Lower leg skin (tissue), 4 donors: ENCODE results near the gene FAM180B. TPM values are rescaled to one million over a fixed set of nuclear protein-coding genes. Genes with fewer than 3 reads are reported as not detected.
A peak's percentile ranks its signal among the peaks of the same experiment; 100 is the strongest.

Experiments used
- DNase-seq, 2 donors: peaks; one replicate each; pipeline ENCODE4 v3.0.0-alpha.2; 2019; ENCODE audit warnings: low spot score in 2 of 2
- H3K4me3 ChIP-seq: fragments of 200-600 bp; sonication (generic); 2 replicates; pipeline ENCODE4 v1.5.1; 2017; ENCODE audit warnings: mild to moderate bottlenecking, low read depth; ENCODE audit not compliant: poor library complexity, severe bottlenecking
- POLR2A ChIP-seq, 2 donors: fragments of 450-650 bp; IDR thresholded peaks; one replicate each; pipeline ENCODE4 v1.6.1; 2016 to 2017; ENCODE audit warnings: antibody characterized with exemption in 2 of 2, mild to moderate bottlenecking in 1 of 2, moderate library complexity in 1 of 2
- WGBS, 2 donors: methylation state at CpG; one replicate each; pipeline ENCODE4 v1.1.5; 2018; 5-methylcytosine and 5-hydroxymethylcytosine counted together
- intact Hi-C: fragments of 100-400 bp; cut with DNase I; formaldehyde crosslinking; loops from one replicate; pipeline ENCODE4 v1.15.0; 2023; ENCODE audit warnings: low total_unique reads
- total RNA-seq, 4 donors: library from RNA; depleted of rRNA; stranded (reverse); fragments of >200 nt; gene quantifications; one replicate each; pipeline ENCODE4 v1.1.0, GENCODE V29; 2016
- TF ChIP-seq, protein P1 (sequence below), 3 donors: fragments of 450-650 bp; IDR thresholded peaks; one replicate each; pipeline ENCODE4 v1.5.1; 2016; ENCODE audit warnings: antibody characterized with exemption in 3 of 3, mild to moderate bottlenecking in 3 of 3, moderate library complexity in 2 of 3

Gene FAM180B
- total RNA-seq, 4 donors from 2014 or later: 0.46 to 6.3 (median 1.4) TPM; not detected in 1

DNA sequence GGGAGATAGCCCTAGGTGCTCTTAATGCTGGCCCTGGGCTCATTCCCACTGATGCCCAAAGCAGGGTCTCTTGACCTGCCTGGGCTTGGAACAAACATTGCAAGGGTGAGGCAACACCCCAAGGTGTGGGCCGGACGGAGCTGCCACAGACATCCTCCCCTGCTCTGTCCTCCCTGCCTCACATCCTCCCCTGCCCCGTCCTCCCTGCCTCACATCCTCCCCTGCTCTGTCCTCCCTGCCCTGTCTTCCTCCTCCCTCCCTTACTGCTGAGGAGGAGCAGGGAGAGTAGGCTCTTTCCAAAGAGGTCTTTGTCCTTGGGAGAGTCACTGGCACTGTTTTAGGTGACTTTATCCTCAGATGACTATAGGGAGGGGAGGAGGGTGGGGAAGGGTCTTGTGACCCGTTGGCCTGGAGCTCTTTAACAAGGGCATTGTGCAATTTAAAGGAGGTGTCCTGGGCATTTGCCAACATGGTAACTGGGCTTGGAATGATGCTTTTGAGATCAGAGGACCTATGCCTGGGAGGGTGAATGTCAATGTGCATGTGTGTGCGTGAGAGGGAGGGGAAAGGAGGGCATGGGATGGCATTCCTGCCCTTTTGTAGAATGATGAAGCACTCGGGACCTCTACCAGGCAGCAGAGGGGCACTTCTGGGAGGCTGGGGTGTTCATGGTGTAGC lies 700 bp downstream of the FAM180B start:
- intact Hi-C loops: no loop called here
- peak in 1 of 2 donors; percentile 58 for DNase-seq
- WGBS, 2 donors: 40 to 45% methylated on average over 6 of the region's 6 CpGs

DNA sequence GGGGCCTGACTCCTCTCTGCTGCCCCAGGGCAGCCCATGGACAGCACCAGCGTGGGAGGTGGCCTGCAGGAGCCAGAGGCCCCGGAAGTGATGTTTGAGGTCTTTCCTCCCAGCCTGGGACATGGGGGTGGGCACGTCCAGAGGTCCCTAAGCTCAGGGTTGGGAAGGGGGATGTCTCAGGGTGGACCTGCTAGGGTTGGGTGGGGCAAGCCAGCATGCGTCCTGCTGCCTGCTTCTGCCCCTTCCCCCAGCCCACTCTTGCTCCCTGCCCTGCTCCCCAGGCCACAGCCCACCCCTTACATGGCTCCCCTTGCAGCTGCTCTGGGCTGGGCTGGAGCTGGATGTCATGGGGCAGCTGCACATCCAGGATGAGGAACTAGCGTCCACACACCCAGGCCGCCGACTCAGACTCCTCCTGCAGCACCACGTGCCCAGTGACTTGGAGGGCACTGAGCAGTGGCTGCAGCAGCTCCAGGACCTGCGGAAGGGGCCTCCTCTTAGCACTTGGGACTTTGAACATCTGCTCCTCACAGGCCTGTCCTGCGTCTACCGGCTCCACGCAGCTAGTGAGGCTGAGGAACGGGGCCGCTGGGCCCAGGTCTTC lies 1.3 kb downstream of the FAM180B start:
- no peak for TF ChIP-seq POLR2A (IDR thresholded peaks at IDR 0.05)
- TF ChIP-seq, protein P1, sequence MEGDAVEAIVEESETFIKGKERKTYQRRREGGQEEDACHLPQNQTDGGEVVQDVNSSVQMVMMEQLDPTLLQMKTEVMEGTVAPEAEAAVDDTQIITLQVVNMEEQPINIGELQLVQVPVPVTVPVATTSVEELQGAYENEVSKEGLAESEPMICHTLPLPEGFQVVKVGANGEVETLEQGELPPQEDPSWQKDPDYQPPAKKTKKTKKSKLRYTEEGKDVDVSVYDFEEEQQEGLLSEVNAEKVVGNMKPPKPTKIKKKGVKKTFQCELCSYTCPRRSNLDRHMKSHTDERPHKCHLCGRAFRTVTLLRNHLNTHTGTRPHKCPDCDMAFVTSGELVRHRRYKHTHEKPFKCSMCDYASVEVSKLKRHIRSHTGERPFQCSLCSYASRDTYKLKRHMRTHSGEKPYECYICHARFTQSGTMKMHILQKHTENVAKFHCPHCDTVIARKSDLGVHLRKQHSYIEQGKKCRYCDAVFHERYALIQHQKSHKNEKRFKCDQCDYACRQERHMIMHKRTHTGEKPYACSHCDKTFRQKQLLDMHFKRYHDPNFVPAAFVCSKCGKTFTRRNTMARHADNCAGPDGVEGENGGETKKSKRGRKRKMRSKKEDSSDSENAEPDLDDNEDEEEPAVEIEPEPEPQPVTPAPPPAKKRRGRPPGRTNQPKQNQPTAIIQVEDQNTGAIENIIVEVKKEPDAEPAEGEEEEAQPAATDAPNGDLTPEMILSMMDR (IDR thresholded peaks at IDR 0.05): no peak
- peak; percentile 60 to 93 for DNase-seq
- no peak overlapping the region for H3K4me3 ChIP-seq
- WGBS, 2 donors: 60 to 61% methylated on average over 11 to 14 of the region's 14 CpGs
- intact Hi-C loops: no loop called here

More for the DNA sequence above, 700 bp downstream of the FAM180B start:
- H3K4me3 ChIP-seq: no peak overlapping the region
- TF ChIP-seq, protein P1 (IDR thresholded peaks at IDR 0.05): no peak
- no peak for TF ChIP-seq POLR2A (IDR thresholded peaks at IDR 0.05)

DNA sequence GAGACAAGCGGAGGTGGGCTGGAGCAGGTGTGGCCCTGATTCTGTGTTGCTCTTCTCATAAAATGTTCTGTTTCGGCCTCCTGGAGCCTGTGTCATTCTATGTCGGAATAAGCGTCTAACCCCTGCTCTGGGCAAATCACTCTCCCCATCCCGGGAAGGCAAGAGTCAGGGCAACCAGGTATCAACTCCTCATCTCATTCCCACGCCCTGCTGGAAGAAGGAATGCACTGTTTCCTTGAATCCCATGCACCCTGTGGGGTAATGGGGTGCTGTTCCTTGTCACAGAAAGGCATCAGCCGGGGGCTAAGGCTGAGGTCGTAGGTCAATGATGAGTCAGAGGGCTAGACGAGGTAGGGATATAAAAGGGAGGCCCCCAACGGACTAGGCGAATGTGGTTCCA lies 2.6 kb downstream of the FAM180B start:
- WGBS, 2 donors: 85 to 90% methylated on average over 11 of the region's 11 CpGs
- TF ChIP-seq, protein P1 (IDR thresholded peaks at IDR 0.05): no peak
- no peak for TF ChIP-seq POLR2A (IDR thresholded peaks at IDR 0.05)
- no peak overlapping the region for H3K4me3 ChIP-seq
- DNase-seq: no peak
- intact Hi-C loops: no loop called here

DNA sequence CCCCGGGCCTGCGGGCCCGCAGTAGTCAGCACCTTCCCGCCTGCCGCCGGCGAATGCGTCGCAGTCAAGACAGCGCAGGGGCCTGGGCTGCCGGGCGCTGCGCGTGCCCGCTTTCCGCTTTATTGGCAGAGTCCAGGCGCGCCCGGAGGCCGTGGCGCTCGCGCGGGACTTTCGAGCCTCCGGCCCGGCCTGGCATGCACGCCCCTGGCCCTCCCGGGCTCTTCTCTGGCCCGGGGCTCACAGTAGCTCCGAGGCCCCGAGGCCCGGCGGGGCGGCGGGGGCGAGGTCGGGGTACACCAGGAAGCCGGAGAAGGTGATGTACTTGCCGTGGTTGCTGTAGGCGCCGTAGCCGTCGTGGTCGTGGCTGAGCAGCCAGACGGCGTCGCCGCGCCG lies 3.1 kb downstream of the FAM180B start:
- DNase-seq: no peak
- no peak overlapping the region for H3K4me3 ChIP-seq
- intact Hi-C loops: no loop called here
- 64 to 67% methylated on average over 26 to 42 of the region's 51 CpGs for WGBS, 2 donors
- TF ChIP-seq POLR2A (IDR thresholded peaks at IDR 0.05): no peak
- TF ChIP-seq, protein P1 (IDR thresholded peaks at IDR 0.05): no peak

DNA sequence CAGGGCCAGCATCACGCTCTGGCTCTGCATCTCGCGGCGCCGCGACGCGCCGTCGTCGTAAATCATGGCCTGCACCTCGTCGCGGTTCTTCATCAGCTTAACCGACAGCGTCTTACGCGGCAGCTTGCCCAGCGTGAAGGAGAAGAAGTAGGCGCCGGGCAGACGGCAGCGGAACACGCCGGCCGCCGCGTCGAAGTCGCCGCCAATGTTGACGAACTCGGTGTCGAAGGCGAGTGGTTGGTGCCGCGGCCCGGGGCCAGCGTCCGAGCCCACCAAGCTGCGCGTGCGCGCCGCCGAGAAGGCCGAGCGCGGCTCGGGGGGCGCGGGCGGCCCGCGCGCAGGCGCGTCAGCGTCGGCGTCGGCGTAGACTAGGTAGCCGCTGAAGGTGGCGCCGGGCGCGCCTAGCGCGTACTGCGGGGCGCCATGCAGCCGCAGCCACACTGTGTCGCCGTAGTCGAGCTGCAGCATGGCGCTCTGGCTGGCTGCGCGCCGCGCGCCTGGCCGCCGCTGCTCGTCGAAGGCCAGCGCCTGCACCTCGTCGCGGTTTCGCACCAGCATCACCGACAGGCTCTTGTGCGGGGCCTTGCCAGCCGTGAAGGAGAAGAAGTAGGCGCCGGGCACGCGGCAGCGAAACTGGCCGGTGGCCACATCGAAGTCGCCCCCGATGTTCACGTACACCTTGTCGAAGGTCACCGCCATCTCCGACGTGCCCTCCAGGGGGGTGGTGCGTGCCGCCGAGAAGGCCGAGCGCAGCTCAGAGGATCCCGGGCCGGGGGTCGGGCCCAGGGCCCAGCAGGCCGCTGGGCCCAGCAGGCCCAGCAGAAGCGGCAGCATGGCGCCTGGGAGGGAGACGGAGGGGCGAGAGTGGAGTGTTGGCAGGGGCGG lies 3.7 kb downstream of the FAM180B start:
- no peak for DNase-seq
- no peak for TF ChIP-seq POLR2A (IDR thresholded peaks at IDR 0.05)
- TF ChIP-seq, protein P1 (IDR thresholded peaks at IDR 0.05): no peak
- intact Hi-C loops: no loop called here
- no peak overlapping the region for H3K4me3 ChIP-seq
- WGBS, 2 donors: 73 to 76% methylated on average over 63 to 110 of the region's 122 CpGs
